Osteoblast (primary cell): Measurements from ENCODE around the gene TCF19. TPM values are rescaled to one million over a fixed set of nuclear protein-coding genes. Genes with fewer than 3 reads are reported as not detected.

ENCODE experiments used
- DNase-seq: peaks from one replicate; pipeline ENCODE4 v3.0.0; 2011; ENCODE audit warnings: low spot score, mixed read lengths; ENCODE audit not compliant: insufficient read length; ENCODE audit errors: missing footprints
- H2AFZ ChIP-seq: 2 replicates; pipeline ENCODE4 v1.6.0; 2011; ENCODE audit warnings: mild to moderate bottlenecking, low read length
- H3K27ac ChIP-seq: 2 replicates; pipeline ENCODE4 v1.5.1; 2011; ENCODE audit warnings: mild to moderate bottlenecking, low read depth, low read length, moderate library complexity
- H3K27me3 ChIP-seq: 2 replicates; pipeline ENCODE4 v1.6.0; 2012; ENCODE audit warnings: mild to moderate bottlenecking, control low read depth, inconsistent platforms, low read length, moderate library complexity; ENCODE audit not compliant: insufficient read depth
- H3K36me3 ChIP-seq: 2 replicates; pipeline ENCODE4 v1.5.1; 2011; ENCODE audit warnings: mild to moderate bottlenecking, low read length, control low read depth, moderate library complexity; ENCODE audit not compliant: insufficient read depth
- H3K4me1 ChIP-seq: 2 replicates; pipeline ENCODE4 v1.5.1; 2011; ENCODE audit warnings: mild to moderate bottlenecking, low read length, control low read depth, moderate library complexity; ENCODE audit not compliant: insufficient read depth
- H3K4me2 ChIP-seq: 2 replicates; pipeline ENCODE4 v1.6.0; 2011; ENCODE audit warnings: mild to moderate bottlenecking, low read length; ENCODE audit not compliant: insufficient read depth
- H3K4me3 ChIP-seq: fragments of 200-600 bp; sonication (generic); 3 replicates; pipeline ENCODE4 v1.5.1; 2012; ENCODE audit warnings: mild to moderate bottlenecking, low read length, inconsistent platforms; ENCODE audit not compliant: insufficient read depth
- H3K79me2 ChIP-seq: 2 replicates; pipeline ENCODE4 v1.6.0; 2012; ENCODE audit warnings: mild to moderate bottlenecking, low read length, control low read depth, inconsistent platforms; ENCODE audit not compliant: insufficient read depth
- H3K9me3 ChIP-seq: 2 replicates; pipeline ENCODE4 v1.5.1; 2011; ENCODE audit warnings: low read depth, low read length, control low read depth
- H4K20me1 ChIP-seq: 2 replicates; pipeline ENCODE4 v1.6.0; 2012; ENCODE audit warnings: mild to moderate bottlenecking, low read length, control low read depth; ENCODE audit not compliant: insufficient read depth
- CTCF ChIP-seq: IDR thresholded peaks from 2 replicates; pipeline ENCODE4 v1.5.1; 2011; ENCODE audit warnings: mild to moderate bottlenecking, low read depth, low read length, moderate library complexity; ENCODE audit errors: extremely low read depth
- total RNA-seq: library from RNA; depleted of rRNA; stranded (reverse); fragments of >200 nt; gene quantifications from 2 replicates; pipeline ENCODE4 v1.2.3, GENCODE V29; 2012

TCF19 gene
- total RNA-seq, 1 donor: 5.8 TPM

DNA sequence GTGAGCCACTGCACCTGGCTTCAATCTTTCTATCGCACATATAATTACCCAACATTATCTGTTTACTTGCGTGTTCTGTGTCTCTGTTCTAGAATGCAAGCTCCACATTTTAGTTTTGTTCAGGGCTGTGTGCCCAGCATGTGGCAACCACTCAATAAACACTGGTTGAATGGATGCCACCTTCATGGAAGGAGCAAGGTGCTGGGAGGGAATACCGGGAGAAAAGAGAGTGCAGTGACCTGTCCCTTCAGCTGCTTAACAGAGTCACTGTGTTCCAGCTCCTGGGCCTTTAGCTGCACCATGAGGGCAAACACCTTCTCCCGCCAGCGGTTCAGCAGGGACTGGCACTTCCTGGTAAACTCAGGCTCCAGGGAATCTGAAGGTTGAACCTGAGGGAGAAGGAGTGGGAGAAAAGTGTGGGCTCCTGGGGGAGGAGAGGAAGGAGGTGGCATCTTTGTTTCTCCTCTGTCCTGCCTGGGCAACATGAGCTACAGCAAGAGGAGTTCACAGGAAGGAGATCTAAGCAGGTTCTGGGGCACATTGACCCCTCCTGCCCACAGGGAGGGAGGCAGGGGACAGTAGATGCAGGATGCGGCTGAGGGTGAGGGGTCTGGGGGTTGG lies 8.5 kb upstream of the TCF19 start:
- Histone ChIP-seq H3K36me3 (peaks cover 23% of the 10 kb centered on the region), H4K20me1 (no peaks in the 10 kb centered on the region), H3K4me1 (no peaks in the 10 kb centered on the region), H3K79me2 (no peaks in the 10 kb centered on the region), H3K9me3 (no peaks in the 10 kb centered on the region), H2AFZ (no peak overlapping the region), H3K27ac (no peak overlapping the region), H3K4me3 (no peak overlapping the region), H3K27me3 (no peaks in the 10 kb centered on the region), H3K4me2 (no peak overlapping the region)
- DNase-seq: peak; percentile 18
- no peak for TF ChIP-seq CTCF

DNA sequence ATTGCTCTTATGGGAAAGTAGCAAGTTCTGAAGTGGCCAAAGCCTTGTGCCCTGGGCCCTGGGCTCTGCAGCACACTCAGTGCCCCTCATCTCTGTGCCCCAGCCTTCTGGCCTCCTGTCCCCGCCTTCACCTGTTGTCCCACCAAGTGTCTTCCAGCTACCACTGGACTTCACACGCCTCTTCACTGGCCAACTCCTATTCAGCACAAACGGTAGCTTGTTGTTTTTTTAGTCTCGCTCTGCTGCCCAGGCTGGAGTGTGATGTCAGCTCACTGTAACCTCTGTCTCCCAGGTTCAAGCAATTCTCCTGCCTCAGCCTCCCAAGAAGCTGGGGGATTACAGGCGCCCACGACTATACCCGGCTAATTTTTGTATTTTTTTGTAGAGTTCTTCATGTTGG lies 5.6 kb upstream of the TCF19 start:
- no peak for TF ChIP-seq CTCF
- peaks cover 4% of the 10 kb centered on the region for H3K79me2 ChIP-seq
- no peak for DNase-seq
- no peaks in the 10 kb centered on the region for H3K9me3 ChIP-seq
- H3K4me1 ChIP-seq: peaks cover 4% of the 10 kb centered on the region
- H3K4me3 ChIP-seq: no peak overlapping the region
- no peak overlapping the region for H3K27ac ChIP-seq
- no peak overlapping the region for H3K4me2 ChIP-seq
- H2AFZ ChIP-seq: no peak overlapping the region
- H4K20me1 ChIP-seq: no peaks in the 10 kb centered on the region
- H3K36me3 ChIP-seq: peaks cover 32% of the 10 kb centered on the region
- no peaks in the 10 kb centered on the region for H3K27me3 ChIP-seq

DNA sequence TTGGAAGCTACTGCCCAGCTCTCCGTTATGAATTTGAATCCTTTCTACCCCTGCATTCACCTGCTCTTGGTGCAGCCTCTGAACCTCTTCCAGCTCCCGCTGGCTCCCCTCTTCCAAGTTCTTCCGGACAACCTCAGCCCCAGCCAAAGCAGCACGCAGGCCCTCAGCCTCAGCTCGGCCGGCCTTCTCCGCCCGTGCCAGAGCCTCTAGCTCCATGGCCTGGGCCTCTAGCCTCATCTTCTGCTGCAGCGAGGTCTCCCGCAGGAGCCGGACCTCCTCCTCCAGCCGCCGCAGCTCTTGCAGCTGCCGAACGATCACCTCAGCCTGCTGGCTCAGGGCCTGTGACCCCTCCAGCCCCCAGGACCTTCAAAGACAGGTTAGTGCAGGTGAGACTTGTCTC lies 4.0 kb upstream of the TCF19 start:
- H3K4me2 ChIP-seq: no peak overlapping the region
- no peak overlapping the region for H3K4me3 ChIP-seq
- no peaks in the 10 kb centered on the region for H4K20me1 ChIP-seq
- no peak for DNase-seq
- peaks cover 31% of the 10 kb centered on the region for H3K36me3 ChIP-seq
- no peak for TF ChIP-seq CTCF
- H3K27ac ChIP-seq: no peak overlapping the region
- H2AFZ ChIP-seq: no peak overlapping the region
- H3K9me3 ChIP-seq: no peaks in the 10 kb centered on the region
- no peaks in the 10 kb centered on the region for H3K27me3 ChIP-seq
- peaks cover 12% of the 10 kb centered on the region for H3K79me2 ChIP-seq
- peaks cover 10% of the 10 kb centered on the region for H3K4me1 ChIP-seq

DNA sequence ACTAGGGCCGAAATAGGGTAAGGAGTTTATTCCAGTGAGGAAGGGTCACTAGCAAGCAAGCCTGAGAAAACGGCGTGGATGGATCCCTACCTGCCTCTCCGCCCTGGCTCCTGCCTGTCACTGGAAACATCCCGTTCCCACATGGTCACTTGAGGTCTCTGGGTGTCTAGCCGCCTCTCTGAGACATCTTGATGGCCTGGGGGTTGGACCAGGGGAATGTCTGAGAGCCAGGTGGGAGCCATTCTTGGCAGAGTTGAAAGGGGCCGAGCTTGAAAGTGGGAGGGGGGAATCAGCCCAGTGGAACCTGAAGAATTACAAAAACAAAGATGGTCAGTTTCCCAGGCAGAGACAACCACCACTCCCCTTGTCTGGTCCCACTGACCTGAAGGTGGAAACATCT lies 1.7 kb upstream of the TCF19 start:
- no peak overlapping the region for H3K27ac ChIP-seq
- peaks cover 14% of the 10 kb centered on the region for H3K4me1 ChIP-seq
- TF ChIP-seq CTCF: no peak
- no peak overlapping the region for H2AFZ ChIP-seq
- H3K27me3 ChIP-seq: no peaks in the 10 kb centered on the region
- peaks cover 20% of the 10 kb centered on the region for H3K79me2 ChIP-seq
- H3K36me3 ChIP-seq: peaks cover 20% of the 10 kb centered on the region
- H4K20me1 ChIP-seq: no peaks in the 10 kb centered on the region
- H3K4me3 ChIP-seq: no peak overlapping the region
- H3K4me2 ChIP-seq: no peak overlapping the region
- DNase-seq: no peak
- H3K9me3 ChIP-seq: no peaks in the 10 kb centered on the region
